ENCODE measurements around the gene ZFYVE27. TPM values are rescaled to one million over a fixed set of nuclear protein-coding genes. Genes with fewer than 3 reads are reported as not detected.
"Not testable (repeated sequence)": the region's sequence is repeated elsewhere in the genome, so short reads cannot be mapped to it uniquely, and the experiment has no call there.

Gene ZFYVE27
- 10 to 100 TPM in 5 of 6 experiments, 1 to 10 TPM in 1; 9.2 to 19.3 (median 12.6) TPM for total RNA-seq
- long read RNA-seq, partial matches to known transcripts, result 0 of 6 reads
- long read RNA-seq, other reads (novel, unspliced or antisense), result 6 of 6 reads

GRCh38 chr10:97736902-97737769, at the start of gene ZFYVE27:
TSS of gene ZFYVE27 (plus strand) at chr10:97737128. CDS start at chr10:97738478, 1,350 bp downstream.
- peak; percentile 92 to 95 (median 93) for ATAC-seq
- peak within 1 kb of the TSS; percentile 80 to 95 (median 93) for H3K27ac ChIP-seq
- no peaks in the 10 kb centered on the region for H3K9me3 ChIP-seq
- H3K4me3 ChIP-seq, result peak within 1 kb of the TSS; percentile 85 to 99 (median 95)
- intact Hi-C loops (cut with DNase I), result loop anchor here in 1 of 2 donors (10.0 kb wide), 1 partner anchor 62 kb away; no protein-coding TSS in a partner anchor
- TF ChIP-seq POLR2A (IDR thresholded peaks at IDR 0.05), result peak; percentile 93
- TF ChIP-seq, protein P1, sequence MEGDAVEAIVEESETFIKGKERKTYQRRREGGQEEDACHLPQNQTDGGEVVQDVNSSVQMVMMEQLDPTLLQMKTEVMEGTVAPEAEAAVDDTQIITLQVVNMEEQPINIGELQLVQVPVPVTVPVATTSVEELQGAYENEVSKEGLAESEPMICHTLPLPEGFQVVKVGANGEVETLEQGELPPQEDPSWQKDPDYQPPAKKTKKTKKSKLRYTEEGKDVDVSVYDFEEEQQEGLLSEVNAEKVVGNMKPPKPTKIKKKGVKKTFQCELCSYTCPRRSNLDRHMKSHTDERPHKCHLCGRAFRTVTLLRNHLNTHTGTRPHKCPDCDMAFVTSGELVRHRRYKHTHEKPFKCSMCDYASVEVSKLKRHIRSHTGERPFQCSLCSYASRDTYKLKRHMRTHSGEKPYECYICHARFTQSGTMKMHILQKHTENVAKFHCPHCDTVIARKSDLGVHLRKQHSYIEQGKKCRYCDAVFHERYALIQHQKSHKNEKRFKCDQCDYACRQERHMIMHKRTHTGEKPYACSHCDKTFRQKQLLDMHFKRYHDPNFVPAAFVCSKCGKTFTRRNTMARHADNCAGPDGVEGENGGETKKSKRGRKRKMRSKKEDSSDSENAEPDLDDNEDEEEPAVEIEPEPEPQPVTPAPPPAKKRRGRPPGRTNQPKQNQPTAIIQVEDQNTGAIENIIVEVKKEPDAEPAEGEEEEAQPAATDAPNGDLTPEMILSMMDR (IDR thresholded peaks at IDR 0.05), result no peak
- DNase-seq, result peak; percentile 97 to 98 (median 97)
- H3K4me1 ChIP-seq, result peaks cover 0 to 15% (median 6%) of the 10 kb centered on the region in 4 donors
- H3K36me3 ChIP-seq, result peaks cover 0 to 24% (median 0%) of the 10 kb centered on the region in 4 donors
- no peaks in the 10 kb centered on the region for H3K27me3 ChIP-seq
- WGBS (ENCODE audit: insufficient coverage, low coverage, low lambda C conversion rate, missing lambda C conversion rate), result under 1% methylated on average over 39 of the region's 72 CpGs

- WGBS (ENCODE audit: insufficient coverage, low coverage, low lambda C conversion rate, missing lambda C conversion rate), result 20% methylated on average over 14 of the region's 14 CpGs
- DNase-seq, result peak in 2 of 3 donors; percentile 56 to 68
- no peaks in the 10 kb centered on the region for H3K9me3 ChIP-seq
- H3K27ac ChIP-seq, result peak overlapping the region; percentile 72 to 98 (median 80)
- peak; percentile 43 for TF ChIP-seq POLR2A (IDR thresholded peaks at IDR 0.05)
- TF ChIP-seq, protein P1 (IDR thresholded peaks at IDR 0.05), result no peak
- peak overlapping the region in 1 of 3 donors; percentile 80 for H3K4me3 ChIP-seq
- intact Hi-C loops (cut with DNase I), result no loop called here
- H3K27me3 ChIP-seq, result no peaks in the 10 kb centered on the region
- H3K4me1 ChIP-seq, result peaks cover 0 to 37% (median 18%) of the 10 kb centered on the region in 4 donors
- H3K36me3 ChIP-seq, result no peaks in the 10 kb centered on the region
- peak; percentile 3 to 12 (median 6) for ATAC-seq
Observed at GRCh38 chr10:97687785-97688781, 48.8 kb upstream of the ZFYVE27 start.

GRCh38 chr10:97689559-97690020, 47.3 kb upstream of the ZFYVE27 start:
- no peaks in the 10 kb centered on the region for H3K9me3 ChIP-seq
- H3K27me3 ChIP-seq, result no peaks in the 10 kb centered on the region
- no peak overlapping the region for H3K27ac ChIP-seq
- peaks cover 0 to 22% (median 12%) of the 10 kb centered on the region in 4 donors for H3K4me1 ChIP-seq
- ATAC-seq (no peak), DNase-seq (peak in 1 of 3 donors; percentile 22)
- H3K4me3 ChIP-seq, result no peak overlapping the region
- no peaks in the 10 kb centered on the region for H3K36me3 ChIP-seq
- TF ChIP-seq, protein P1 (IDR thresholded peaks at IDR 0.05), result no peak
- TF ChIP-seq POLR2A (IDR thresholded peaks at IDR 0.05), result peak; percentile 23
- 100% methylated on average over 2 of the region's 5 CpGs for whole genome bisulfite sequencing (ENCODE audit: insufficient coverage, low coverage, low lambda C conversion rate, missing lambda C conversion rate)
- intact Hi-C loops (cut with DNase I), result no loop called here

- H3K27ac ChIP-seq, result no peak overlapping the region
- ATAC-seq, result no peak
- intact Hi-C loops (cut with DNase I), result no loop called here
Observed at GRCh38 chr10:97690133-97690532, 46.8 kb upstream of the ZFYVE27 start.

GRCh38 chr10:97698072-97698655, 38.8 kb upstream of the ZFYVE27 start:
- intact Hi-C loops (cut with DNase I); ATAC-seq; H3K4me1 ChIP-seq; DNase-seq; H3K27ac ChIP-seq; H3K27me3 ChIP-seq; H3K9me3 ChIP-seq; H3K36me3 ChIP-seq; H3K4me3 ChIP-seq: not testable (repeated sequence)
- WGBS (ENCODE audit: insufficient coverage, low coverage, low lambda C conversion rate, missing lambda C conversion rate), result 84% methylated on average over 7 of the region's 11 CpGs

More at GRCh38 chr10:97690133-97690532, 46.8 kb upstream of the ZFYVE27 start:
- Histone ChIP-seq H3K4me1 (peaks cover 0 to 18% (median 9%) of the 10 kb centered on the region in 4 donors), H3K9me3 (no peaks in the 10 kb centered on the region), H3K27me3 (no peaks in the 10 kb centered on the region), H3K36me3 (no peaks in the 10 kb centered on the region), H3K4me3 (no peak overlapping the region)
- WGBS (ENCODE audit: insufficient coverage, low coverage, low lambda C conversion rate, missing lambda C conversion rate), result 93% methylated on average over 3 of the region's 3 CpGs
- DNase-seq, result peak in 1 of 3 donors; percentile 24
- TF ChIP-seq, protein P1 (IDR thresholded peaks at IDR 0.05), result no peak
- TF ChIP-seq POLR2A (IDR thresholded peaks at IDR 0.05), result no peak
